ENCODE data around the gene NTNG1.
"Not testable (repeated sequence)": the region's sequence is repeated elsewhere in the genome, so short reads cannot be mapped to it uniquely, and the experiment has no call there.

NTNG1 gene

GRCh38 chr1:107145637-107146036 is 4.8 kb downstream of the NTNG1 start:
- DNase-seq (ENCODE audit: low spot score): no peak

GRCh38 chr1:107147843-107148242 is 7.0 kb downstream of the NTNG1 start:
- DNase-seq (ENCODE audit: low spot score): no peak

GRCh38 chr1:107149946-107150345 is 9.1 kb downstream of the NTNG1 start:
- no peak for DNase-seq (ENCODE audit: low spot score)

- no peak for DNase-seq (ENCODE audit: low spot score)
These were observed 10.5 kb downstream of the NTNG1 start for GRCh38 chr1:107151295-107151694.

- DNase-seq (ENCODE audit: low spot score): no peak
These were observed 11.6 kb downstream of the NTNG1 start for GRCh38 chr1:107152395-107152794.

- DNase-seq (ENCODE audit: low spot score): no peak
These were observed 12.2 kb downstream of the NTNG1 start for GRCh38 chr1:107153014-107153413.

- DNase-seq (ENCODE audit: low spot score): no peak
These were observed 17.7 kb downstream of the NTNG1 start for GRCh38 chr1:107158496-107158895.

GRCh38 chr1:107158991-107159390 is 18.2 kb downstream of the NTNG1 start:
- no peak for DNase-seq (ENCODE audit: low spot score)

- no peak for DNase-seq (ENCODE audit: low spot score)
These were observed 21.9 kb downstream of the NTNG1 start for GRCh38 chr1:107162745-107163144.

GRCh38 chr1:107164901-107165300 is 24.1 kb downstream of the NTNG1 start:
- DNase-seq (ENCODE audit: low spot score): not testable (repeated sequence)

GRCh38 chr1:107169615-107170014 is 28.8 kb downstream of the NTNG1 start:
- no peak for DNase-seq (ENCODE audit: low spot score)

- DNase-seq (ENCODE audit: low spot score): no peak
These were observed 30.5 kb downstream of the NTNG1 start for GRCh38 chr1:107171333-107171732.

GRCh38 chr1:107172450-107173170 is 31.8 kb downstream of the NTNG1 start:
- DNase-seq (ENCODE audit: low spot score): no peak

GRCh38 chr1:107175102-107175909 is 34.5 kb downstream of the NTNG1 start:
- no peak for DNase-seq (ENCODE audit: low spot score)

GRCh38 chr1:107181253-107181969 is 40.6 kb downstream of the NTNG1 start:
- no peak for DNase-seq (ENCODE audit: low spot score)

- no peak for DNase-seq (ENCODE audit: low spot score)
These were observed 42.2 kb downstream of the NTNG1 start for GRCh38 chr1:107183011-107183410.

GRCh38 chr1:107184888-107185287 is 44.0 kb downstream of the NTNG1 start:
- DNase-seq (ENCODE audit: low spot score): no peak

- DNase-seq (ENCODE audit: low spot score): no peak
These were observed 46.6 kb downstream of the NTNG1 start for GRCh38 chr1:107187399-107187798.

- DNase-seq (ENCODE audit: low spot score): no peak
These were observed 47.3 kb downstream of the NTNG1 start for GRCh38 chr1:107188160-107188559.

GRCh38 chr1:107194380-107194779 is 53.5 kb downstream of the NTNG1 start:
- DNase-seq (ENCODE audit: low spot score): no peak

- no peak for DNase-seq (ENCODE audit: low spot score)
These were observed 54.6 kb downstream of the NTNG1 start for GRCh38 chr1:107195476-107195875.

- no peak for DNase-seq (ENCODE audit: low spot score)
These were observed 56.2 kb downstream of the NTNG1 start for GRCh38 chr1:107196973-107197562.
